ENCODE measurements around the gene FAM222B. TPM values are rescaled to one million over a fixed set of nuclear protein-coding genes. Genes with fewer than 3 reads are reported as not detected.

Gene FAM222B
- total RNA-seq, 1 donor from 2014 or later: 13.3 TPM

DNA sequence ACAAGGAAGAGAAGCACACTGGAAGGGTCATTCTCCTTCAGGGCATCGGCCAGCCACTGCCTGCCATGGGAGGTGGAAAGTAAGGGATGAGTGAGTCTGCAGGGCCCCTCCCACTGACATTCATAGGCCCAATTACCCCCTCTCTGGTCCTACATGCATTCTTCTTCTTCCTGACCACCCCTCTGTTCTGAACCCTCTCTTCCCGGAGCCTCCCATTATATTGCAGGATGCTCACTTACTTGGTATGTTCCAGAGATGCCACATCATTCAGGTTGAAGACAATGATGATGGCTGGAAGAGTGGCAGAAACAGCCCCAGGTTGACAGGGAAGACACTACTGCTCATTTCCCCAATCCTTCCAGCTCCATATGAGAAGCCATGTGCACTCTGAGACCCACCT, 127.4 kb downstream of the FAM222B start:
- no peak for DNase-seq (ENCODE audit: low read depth)

DNA sequence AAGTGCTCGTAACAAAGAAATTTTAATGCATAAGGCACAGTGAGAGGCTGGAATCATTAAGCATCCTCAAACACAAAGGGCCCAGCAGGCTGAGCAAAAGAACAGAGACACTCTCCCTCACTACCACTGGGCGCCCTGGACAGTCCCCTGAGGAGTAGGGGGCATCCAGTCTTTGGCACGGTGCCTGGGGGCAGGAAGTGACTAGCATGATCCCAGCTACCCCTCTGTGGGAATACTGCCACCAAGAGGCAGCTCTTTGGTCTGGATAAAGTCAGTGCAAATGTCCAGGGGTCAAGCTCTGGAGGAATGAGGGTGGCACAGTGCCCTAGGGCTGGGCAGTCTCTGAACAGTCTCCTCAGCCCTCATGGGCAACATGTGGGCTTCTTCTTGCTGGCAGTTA, 128.3 kb downstream of the FAM222B start:
- DNase-seq (ENCODE audit: low read depth): no peak

DNA sequence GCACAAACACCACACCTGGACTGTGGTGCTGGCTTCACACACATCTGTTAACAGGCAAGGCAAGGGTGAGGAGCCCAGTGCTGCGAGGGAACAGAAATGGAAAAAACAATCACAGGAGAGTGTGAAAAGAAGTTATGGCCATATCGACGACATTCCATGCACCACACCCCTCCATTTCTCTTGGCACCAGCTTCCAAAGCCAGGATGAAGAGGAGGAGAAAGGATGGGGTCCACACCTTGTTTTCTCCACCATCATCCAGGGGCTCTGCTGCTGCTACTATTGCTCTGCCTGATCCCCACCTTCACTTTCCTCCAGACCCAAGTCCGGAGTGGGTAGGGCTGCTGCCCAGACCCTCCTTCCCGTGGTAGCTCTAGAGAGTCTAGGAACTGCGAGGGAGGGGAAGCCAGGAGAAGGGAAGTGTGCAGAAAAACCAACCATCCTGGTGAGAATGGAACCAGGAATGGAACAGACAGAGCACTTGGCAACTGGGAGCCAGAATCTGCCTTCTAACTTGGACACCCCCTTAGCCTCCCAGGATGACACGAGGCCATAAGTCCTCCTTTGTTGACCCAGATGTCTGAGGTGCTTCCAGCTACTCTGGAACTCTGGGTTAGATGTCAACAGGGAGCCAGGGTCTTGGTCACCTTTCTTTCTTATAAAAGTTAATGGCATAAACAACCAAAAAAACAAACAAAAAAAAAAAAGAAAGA, 129.7 kb downstream of the FAM222B start:
- no peak for DNase-seq (ENCODE audit: low read depth)

GRCh38 chr17:28712032-28712704, 130.4 kb downstream of the FAM222B start:
- no peak for DNase-seq (ENCODE audit: low read depth)

- DNase-seq (ENCODE audit: low read depth): no peak
Measured at GRCh38 chr17:28711723-28712031, 130.9 kb downstream of the FAM222B start, which contains the start of gene PROCA1. Gene PROCA1 (minus strand): TSS chr17:28711888. CDS start chr17:28711660, 228 bp downstream.

DNA sequence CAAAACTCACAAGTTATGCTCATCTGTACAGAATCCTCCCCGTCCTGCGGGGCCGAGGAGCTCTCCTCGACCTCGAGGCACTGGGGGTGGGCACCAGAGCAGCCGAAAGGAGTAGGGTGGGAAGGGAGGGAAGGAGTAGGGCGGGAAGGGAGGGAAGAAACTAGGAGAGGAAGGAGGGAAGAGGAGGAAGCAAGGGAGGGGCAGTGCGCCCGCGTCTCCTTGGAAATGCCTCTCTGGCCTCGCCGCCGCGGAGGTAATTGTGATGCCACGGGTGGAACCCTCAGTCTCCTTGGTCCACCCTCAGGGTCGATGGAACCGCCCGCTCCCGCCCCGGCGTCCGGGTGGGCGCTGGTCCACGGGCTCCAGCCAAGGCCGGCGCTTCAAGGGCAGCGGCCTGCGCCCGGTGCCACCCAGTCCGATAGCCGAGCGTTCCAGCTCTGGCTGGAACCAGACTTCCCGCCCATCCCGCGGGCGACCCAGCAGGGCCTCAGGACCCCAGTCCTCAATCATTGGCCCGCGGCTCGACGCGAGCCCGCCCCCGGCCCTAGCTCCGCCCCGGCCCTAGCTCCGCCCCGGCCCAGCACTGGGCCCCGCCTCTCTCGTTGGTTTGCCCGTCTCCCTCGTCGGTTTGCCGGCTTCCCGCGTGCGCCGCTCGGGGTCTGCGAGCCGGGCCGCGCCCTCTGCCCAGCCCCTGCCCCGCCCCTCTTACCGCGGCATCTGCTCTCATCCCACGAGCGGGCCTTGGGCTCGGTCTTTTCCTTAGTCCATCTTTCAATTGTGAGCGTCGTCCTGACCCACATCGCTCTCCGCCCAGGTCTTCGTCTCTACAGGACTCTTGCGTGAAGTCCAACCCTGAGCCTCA, 131.5 kb downstream of the FAM222B start:
- peak; percentile 90 for DNase-seq (ENCODE audit: low read depth)

DNA sequence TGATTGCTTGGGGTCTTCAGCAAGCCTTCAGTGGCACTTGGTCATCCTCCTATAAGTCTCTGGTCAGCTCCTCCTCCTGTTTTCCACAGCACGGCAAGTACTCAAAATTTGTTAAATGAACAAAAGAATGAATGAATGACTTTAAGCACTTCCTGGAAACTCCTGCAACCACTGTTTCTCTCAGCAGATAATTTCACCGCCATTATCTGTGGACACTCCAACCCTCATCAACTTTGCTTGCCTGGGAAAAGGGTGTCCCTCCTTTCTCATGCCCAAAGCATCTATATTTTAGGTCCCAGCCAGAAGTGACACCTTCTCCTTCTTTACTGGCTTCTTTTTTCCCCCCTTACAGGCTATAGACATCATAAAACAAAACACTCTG, 135.3 kb downstream of the FAM222B start:
- no peak for DNase-seq (ENCODE audit: low read depth)

DNA sequence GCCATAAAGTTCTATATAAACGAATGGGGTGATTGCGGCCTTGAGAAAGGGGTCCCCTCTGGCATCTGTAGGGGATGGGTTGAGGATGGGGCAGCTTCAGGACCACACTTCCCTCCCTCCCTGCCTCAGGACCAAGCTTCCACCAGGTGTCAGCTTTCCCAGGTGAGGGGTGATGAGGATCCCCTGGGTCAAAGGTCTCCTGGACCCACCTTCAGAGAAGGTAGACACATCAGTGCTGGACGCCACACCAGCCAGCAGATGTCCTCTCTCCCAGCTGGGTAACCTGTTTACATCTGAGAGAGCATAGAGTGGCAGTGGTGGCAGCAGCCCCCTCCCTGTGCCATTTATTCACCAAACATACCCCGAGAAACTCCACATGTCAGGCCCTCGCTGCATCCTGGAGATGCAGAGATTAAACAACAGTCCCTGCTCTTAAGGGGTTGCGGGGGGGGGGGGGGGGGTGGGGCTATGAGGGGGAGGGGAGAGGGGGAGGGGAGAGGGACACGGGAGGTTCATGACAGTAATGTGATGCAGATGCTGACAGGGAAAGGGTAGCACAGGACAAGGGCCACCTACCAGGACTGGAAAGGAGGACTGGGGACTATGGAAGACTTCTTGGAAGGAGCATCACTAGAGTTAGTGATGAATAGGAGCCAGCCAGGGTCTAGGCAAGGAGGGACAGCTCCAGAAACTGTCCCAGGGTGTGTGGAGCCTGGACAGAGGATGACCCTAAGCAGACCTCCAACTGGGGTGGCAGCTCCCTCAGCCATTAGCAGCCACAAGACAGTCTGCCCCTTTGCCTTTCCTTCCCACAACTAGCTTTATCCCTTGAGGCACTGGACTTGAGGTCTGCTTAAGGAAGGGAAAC, 135.9 kb downstream of the FAM222B start:
- DNase-seq (ENCODE audit: low read depth): no peak

MicroRNA genes within 50 kb of the gene (microRNA counts, 767-probe panel; counts per million panel counts)
- microRNA hsa-miR-144-3p: not detected
- microRNA hsa-miR-451a: not detected

Small RNAs within 50 kb of the gene (microRNA-seq; reads per million reads assigned to microRNA genes)
- gene MIR451B: not detected

Other genes with a start within 250 kb of the FAM222B start
- 2.2 and 4.3 TPM in 2 replicates for gene SPAG5, start 243.8 kb downstream of the FAM222B start, total RNA-seq
- 12.2 and 14.6 TPM in 2 replicates for gene RSKR, start 228.6 kb downstream of the FAM222B start, total RNA-seq
- gene BLTP2, start 197.6 kb downstream of the FAM222B start, total RNA-seq: 144 and 157 TPM in 2 replicates
- gene SDF2, start 180.9 kb downstream of the FAM222B start, total RNA-seq: 36.3 and 39.7 TPM in 2 replicates
- 37.5 and 38.3 TPM in 2 replicates for gene SUPT6H, start 180.6 kb downstream of the FAM222B start, total RNA-seq
- gene PROCA1, start 130.9 kb downstream of the FAM222B start, total RNA-seq: 1.0 and 1.6 TPM in 2 replicates
- gene RAB34, start 124.9 kb downstream of the FAM222B start, total RNA-seq: 162 and 198 TPM in 2 replicates
- 261 and 384 TPM in 2 replicates for gene RPL23A, start 122.8 kb downstream of the FAM222B start, total RNA-seq
- gene TLCD1, start 116.6 kb downstream of the FAM222B start, total RNA-seq: 11.1 and 22.3 TPM in 2 replicates
- gene NEK8, start 114.0 kb downstream of the FAM222B start, total RNA-seq: 5.5 and 6.0 TPM in 2 replicates
- gene TRAF4, start 98.8 kb downstream of the FAM222B start, total RNA-seq: 173 and 248 TPM in 2 replicates
- 35.2 and 43.7 TPM in 2 replicates for gene ERAL1, start 12.2 kb upstream of the FAM222B start, total RNA-seq
- 30.1 and 36.4 TPM in 2 replicates for gene FLOT2, start 54.9 kb upstream of the FAM222B start, total RNA-seq
- gene DHRS13, start 60.3 kb upstream of the FAM222B start, total RNA-seq: 3.3 and 5.3 TPM in 2 replicates
- gene PHF12, start 108.7 kb upstream of the FAM222B start, total RNA-seq: 18.5 and 21.4 TPM in 2 replicates
- 0.16 and 0.57 TPM in 2 replicates for gene SEZ6, start 163.2 kb upstream of the FAM222B start, total RNA-seq
- gene PIPOX, start 200.4 kb upstream of the FAM222B start, total RNA-seq: 6.4 and 17.5 TPM in 2 replicates